Liver (tissue), 9 donors: ENCODE results near the gene ST3GAL3. TPM values are rescaled to one million over a fixed set of nuclear protein-coding genes. Genes with fewer than 3 reads are reported as not detected.

Experiments used
- DNase-seq: peaks from one replicate; pipeline ENCODE4 v3.0.0-alpha.2; 2017; ENCODE audit warnings: low spot score
- H3K27ac ChIP-seq, 2 donors: one replicate each; pipeline ENCODE4 v1.7.0; 2013; ENCODE audit warnings: inconsistent platforms in 2 of 2, low read length in 2 of 2, control low read depth in 1 of 2, low read depth in 1 of 2, mild to moderate bottlenecking in 1 of 2
- H3K27me3 ChIP-seq, 4 donors: one replicate each; pipeline versions ENCODE4 v1.6.1 to v1.7.0; 2013; ENCODE audit warnings: low read length in 3 of 4, inconsistent platforms in 1 of 4, mild to moderate bottlenecking in 1 of 4, moderate library complexity in 1 of 4; ENCODE audit not compliant: control insufficient read depth in 4 of 4, insufficient read depth in 4 of 4
- H3K36me3 ChIP-seq, 4 donors: one replicate each; pipeline versions ENCODE4 v1.6.1 to v1.7.0; 2013; ENCODE audit warnings: low read length in 3 of 4, mild to moderate bottlenecking in 3 of 4, low read depth in 1 of 4, moderate library complexity in 1 of 4; ENCODE audit not compliant: control insufficient read depth in 4 of 4, insufficient read depth in 3 of 4
- H3K4me1 ChIP-seq, 4 donors: one replicate each; pipeline versions ENCODE4 v1.6.1 to v1.7.0; 2013; ENCODE audit warnings: low read length in 3 of 4, mild to moderate bottlenecking in 3 of 4, moderate library complexity in 1 of 4; ENCODE audit not compliant: control insufficient read depth in 4 of 4, insufficient read depth in 4 of 4
- H3K4me3 ChIP-seq, 3 donors: one replicate each; pipeline versions ENCODE4 v1.6.1 to v1.7.0; 2013; ENCODE audit warnings: low read length in 3 of 3, control low read depth in 1 of 3, low read depth in 1 of 3, mild to moderate bottlenecking in 1 of 3
- H3K9ac ChIP-seq, 2 donors: one replicate each; pipeline ENCODE4 v1.7.0; 2013; ENCODE audit warnings: low read length in 2 of 2, mild to moderate bottlenecking in 2 of 2, moderate library complexity in 2 of 2, control low read depth in 1 of 2, low read depth in 1 of 2
- H3K9me3 ChIP-seq, 4 donors: one replicate each; pipeline versions ENCODE4 v1.6.1 to v1.7.0; 2013; ENCODE audit warnings: low read length in 3 of 4; ENCODE audit not compliant: control insufficient read depth in 4 of 4
- ATF3 ChIP-seq: IDR thresholded peaks from 2 replicates; pipeline ENCODE4 v1.6.1; 2016; ENCODE audit warnings: antibody characterized with exemption
- EGR1 ChIP-seq, 2 donors: IDR thresholded peaks; 2 replicates each; pipeline ENCODE4 v1.6.1; 2016 to 2018; ENCODE audit warnings: antibody characterized with exemption in 2 of 2, low read depth in 2 of 2
- FOXA1 ChIP-seq: IDR thresholded peaks from 2 replicates; pipeline ENCODE4 v1.6.1; 2016; ENCODE audit warnings: antibody characterized with exemption
- FOXA2 ChIP-seq: IDR thresholded peaks from 2 replicates; pipeline ENCODE4 v1.6.1; 2016; ENCODE audit warnings: antibody characterized with exemption
- GABPA ChIP-seq, 2 donors: IDR thresholded peaks in 1 of 2; conservative IDR thresholded peaks in 1 of 2; 2 replicates each; pipeline ENCODE4 v1.6.1; 2016; ENCODE audit warnings: antibody characterized with exemption in 2 of 2, mild to moderate bottlenecking in 1 of 2, moderate library complexity in 1 of 2
- HNF4A ChIP-seq, 2 donors: conservative IDR thresholded peaks; 2 replicates each; pipeline ENCODE4 v1.6.1; 2016; ENCODE audit warnings: antibody characterized with exemption in 2 of 2, mild to moderate bottlenecking in 2 of 2
- HNF4G ChIP-seq: IDR thresholded peaks from 2 replicates; pipeline ENCODE4 v1.6.1; 2016; ENCODE audit warnings: antibody characterized with exemption
- JUND ChIP-seq, 2 donors: IDR thresholded peaks; 2 replicates each; pipeline ENCODE4 v1.6.1; 2016; ENCODE audit warnings: antibody characterized with exemption in 2 of 2
- NR2F2 ChIP-seq: IDR thresholded peaks from 2 replicates; pipeline ENCODE4 v1.6.1; 2016; ENCODE audit warnings: antibody characterized with exemption
- RAD21 ChIP-seq, 2 donors: IDR thresholded peaks; 2 replicates each; pipeline ENCODE4 v1.6.1; 2016; ENCODE audit warnings: antibody characterized with exemption in 2 of 2, mild to moderate bottlenecking in 2 of 2
- RXRA ChIP-seq, 2 donors: IDR thresholded peaks; 2 replicates each; pipeline ENCODE4 v1.6.1; 2017 to 2018; ENCODE audit warnings: antibody characterized with exemption in 2 of 2, mild to moderate bottlenecking in 1 of 2
- SP1 ChIP-seq: IDR thresholded peaks from 2 replicates; pipeline ENCODE4 v1.6.1; 2018; ENCODE audit warnings: antibody characterized with exemption, mild to moderate bottlenecking
- TAF1 ChIP-seq: conservative IDR thresholded peaks from 2 replicates; pipeline ENCODE4 v1.6.1; 2016; ENCODE audit warnings: antibody characterized with exemption, mild to moderate bottlenecking
- WGBS: extraction: QIAGEN DNeasy Blood & Tissue Kit; methylation state at CpG from one replicate; pipeline ENCODE4 v1.1.7; 2013; 5-methylcytosine and 5-hydroxymethylcytosine counted together
- polyA plus RNA-seq, 2 donors: library from polyadenylated mRNA; stranded (reverse) in 1 of 2; unstranded in 1 of 2; fragments of 200-250 nt in 1 of 2; fragments of >200 nt in 1 of 2; fragmentation: Nextera tagmentation in 1 of 2; extraction: Ambion mirVana in 1 of 2; gene quantifications; one replicate each; pipeline versions ENCODE4 v1.2.1 to v1.2.3, GENCODE V29; 2013 to 2015
- total RNA-seq, 2 donors: library from RNA; depleted of rRNA; stranded (reverse); fragments of >200 nt; gene quantifications; one replicate each; pipeline ENCODE4 v1.2.3, GENCODE V29; 2014
- TF ChIP-seq, protein P1 (sequence below): IDR thresholded peaks from 2 replicates; pipeline ENCODE4 v1.6.1; 2016; ENCODE audit warnings: antibody characterized with exemption, mild to moderate bottlenecking
- TF ChIP-seq, protein P2 (sequence below): IDR thresholded peaks from 2 replicates; pipeline ENCODE4 v1.6.1; 2016; ENCODE audit warnings: antibody characterized with exemption
- TF ChIP-seq, protein P3 (sequence below): fragments of 150-350 bp; IDR thresholded peaks from 2 replicates; pipeline ENCODE4 v1.5.1; 2017; ENCODE audit warnings: improper control_type of control experiment, low read depth, low read length; ENCODE audit not compliant: missing input control
- donor health status: healthy.
- donor health status: healthy.
- donor health status: healthy.
- donor health status: healthy.
- donor health status: healthy.

The ST3GAL3 gene
- total and polyA plus RNA-seq, 4 donors: 4.9 to 11.4 (median 8.1) TPM

- TF ChIP-seq, protein P1, sequence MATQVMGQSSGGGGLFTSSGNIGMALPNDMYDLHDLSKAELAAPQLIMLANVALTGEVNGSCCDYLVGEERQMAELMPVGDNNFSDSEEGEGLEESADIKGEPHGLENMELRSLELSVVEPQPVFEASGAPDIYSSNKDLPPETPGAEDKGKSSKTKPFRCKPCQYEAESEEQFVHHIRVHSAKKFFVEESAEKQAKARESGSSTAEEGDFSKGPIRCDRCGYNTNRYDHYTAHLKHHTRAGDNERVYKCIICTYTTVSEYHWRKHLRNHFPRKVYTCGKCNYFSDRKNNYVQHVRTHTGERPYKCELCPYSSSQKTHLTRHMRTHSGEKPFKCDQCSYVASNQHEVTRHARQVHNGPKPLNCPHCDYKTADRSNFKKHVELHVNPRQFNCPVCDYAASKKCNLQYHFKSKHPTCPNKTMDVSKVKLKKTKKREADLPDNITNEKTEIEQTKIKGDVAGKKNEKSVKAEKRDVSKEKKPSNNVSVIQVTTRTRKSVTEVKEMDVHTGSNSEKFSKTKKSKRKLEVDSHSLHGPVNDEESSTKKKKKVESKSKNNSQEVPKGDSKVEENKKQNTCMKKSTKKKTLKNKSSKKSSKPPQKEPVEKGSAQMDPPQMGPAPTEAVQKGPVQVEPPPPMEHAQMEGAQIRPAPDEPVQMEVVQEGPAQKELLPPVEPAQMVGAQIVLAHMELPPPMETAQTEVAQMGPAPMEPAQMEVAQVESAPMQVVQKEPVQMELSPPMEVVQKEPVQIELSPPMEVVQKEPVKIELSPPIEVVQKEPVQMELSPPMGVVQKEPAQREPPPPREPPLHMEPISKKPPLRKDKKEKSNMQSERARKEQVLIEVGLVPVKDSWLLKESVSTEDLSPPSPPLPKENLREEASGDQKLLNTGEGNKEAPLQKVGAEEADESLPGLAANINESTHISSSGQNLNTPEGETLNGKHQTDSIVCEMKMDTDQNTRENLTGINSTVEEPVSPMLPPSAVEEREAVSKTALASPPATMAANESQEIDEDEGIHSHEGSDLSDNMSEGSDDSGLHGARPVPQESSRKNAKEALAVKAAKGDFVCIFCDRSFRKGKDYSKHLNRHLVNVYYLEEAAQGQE: no peak
- TF ChIP-seq EGR1 (IDR thresholded peaks at IDR 0.05; ENCODE audit: low read depth in 2 of 2) (no peak), GABPA (IDR thresholded peaks at IDR 0.05 in 1 of 2, conservative IDR thresholded peaks at IDR 0.05 in 1 of 2) (no peak)
Measured at GRCh38 chr1:43796111-43796581, 88.8 kb downstream of the ST3GAL3 start (continued).

DNA sequence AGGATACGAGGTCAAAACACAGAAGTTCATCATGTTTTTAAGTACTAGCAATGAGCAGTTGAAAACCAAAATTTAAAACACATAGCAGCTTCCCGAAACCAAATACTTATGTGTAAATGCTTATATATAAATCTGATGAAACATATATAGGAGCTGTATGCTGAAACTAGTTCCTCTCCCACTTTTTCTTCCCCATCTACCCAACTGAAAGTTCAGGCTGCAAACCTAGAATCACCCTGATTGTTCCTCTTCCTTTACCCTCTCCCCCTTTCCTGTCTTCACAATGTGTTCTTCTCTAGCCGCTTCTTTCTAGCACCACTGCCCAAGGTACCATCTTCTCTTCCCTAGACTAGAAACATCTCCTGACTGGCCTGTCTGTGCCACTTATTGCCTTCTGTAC, 90.6 kb downstream of the ST3GAL3 start:
- Histone ChIP-seq H3K36me3 (peaks cover 0 to 4% (median 0%) of the 10 kb centered on the region in 4 donors), H3K27me3 (no peaks in the 10 kb centered on the region), H3K9me3 (no peaks in the 10 kb centered on the region), H3K4me1 (no peaks in the 10 kb centered on the region), H3K4me3 (no peak overlapping the region), H3K27ac (no peak overlapping the region), H3K9ac (no peak overlapping the region)
- no peak for TF ChIP-seq FOXA2
- TF ChIP-seq HNF4G: no peak
- TF ChIP-seq RXRA (IDR thresholded peaks at IDR 0.05): no peak
- TF ChIP-seq, protein P2, sequence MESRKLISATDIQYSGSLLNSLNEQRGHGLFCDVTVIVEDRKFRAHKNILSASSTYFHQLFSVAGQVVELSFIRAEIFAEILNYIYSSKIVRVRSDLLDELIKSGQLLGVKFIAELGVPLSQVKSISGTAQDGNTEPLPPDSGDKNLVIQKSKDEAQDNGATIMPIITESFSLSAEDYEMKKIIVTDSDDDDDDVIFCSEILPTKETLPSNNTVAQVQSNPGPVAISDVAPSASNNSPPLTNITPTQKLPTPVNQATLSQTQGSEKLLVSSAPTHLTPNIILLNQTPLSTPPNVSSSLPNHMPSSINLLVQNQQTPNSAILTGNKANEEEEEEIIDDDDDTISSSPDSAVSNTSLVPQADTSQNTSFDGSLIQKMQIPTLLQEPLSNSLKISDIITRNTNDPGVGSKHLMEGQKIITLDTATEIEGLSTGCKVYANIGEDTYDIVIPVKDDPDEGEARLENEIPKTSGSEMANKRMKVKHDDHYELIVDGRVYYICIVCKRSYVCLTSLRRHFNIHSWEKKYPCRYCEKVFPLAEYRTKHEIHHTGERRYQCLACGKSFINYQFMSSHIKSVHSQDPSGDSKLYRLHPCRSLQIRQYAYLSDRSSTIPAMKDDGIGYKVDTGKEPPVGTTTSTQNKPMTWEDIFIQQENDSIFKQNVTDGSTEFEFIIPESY: no peak
- TF ChIP-seq NR2F2: no peak
- TF ChIP-seq FOXA1: no peak
- TF ChIP-seq HNF4A (conservative IDR thresholded peaks at IDR 0.05): no peak
- TF ChIP-seq RAD21 (IDR thresholded peaks at IDR 0.05): no peak
- TF ChIP-seq TAF1: no peak
- no peak for TF ChIP-seq ATF3
- no peak for TF ChIP-seq SP1
- TF ChIP-seq, protein P3, sequence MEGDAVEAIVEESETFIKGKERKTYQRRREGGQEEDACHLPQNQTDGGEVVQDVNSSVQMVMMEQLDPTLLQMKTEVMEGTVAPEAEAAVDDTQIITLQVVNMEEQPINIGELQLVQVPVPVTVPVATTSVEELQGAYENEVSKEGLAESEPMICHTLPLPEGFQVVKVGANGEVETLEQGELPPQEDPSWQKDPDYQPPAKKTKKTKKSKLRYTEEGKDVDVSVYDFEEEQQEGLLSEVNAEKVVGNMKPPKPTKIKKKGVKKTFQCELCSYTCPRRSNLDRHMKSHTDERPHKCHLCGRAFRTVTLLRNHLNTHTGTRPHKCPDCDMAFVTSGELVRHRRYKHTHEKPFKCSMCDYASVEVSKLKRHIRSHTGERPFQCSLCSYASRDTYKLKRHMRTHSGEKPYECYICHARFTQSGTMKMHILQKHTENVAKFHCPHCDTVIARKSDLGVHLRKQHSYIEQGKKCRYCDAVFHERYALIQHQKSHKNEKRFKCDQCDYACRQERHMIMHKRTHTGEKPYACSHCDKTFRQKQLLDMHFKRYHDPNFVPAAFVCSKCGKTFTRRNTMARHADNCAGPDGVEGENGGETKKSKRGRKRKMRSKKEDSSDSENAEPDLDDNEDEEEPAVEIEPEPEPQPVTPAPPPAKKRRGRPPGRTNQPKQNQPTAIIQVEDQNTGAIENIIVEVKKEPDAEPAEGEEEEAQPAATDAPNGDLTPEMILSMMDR: no peak
- no peak for TF ChIP-seq JUND (IDR thresholded peaks at IDR 0.05)
- 88% methylated on average over 3 of the region's 3 CpGs for WGBS
- no peak for DNase-seq
